Measurements from ENCODE around the gene MORN1. TPM values are rescaled to one million over a fixed set of nuclear protein-coding genes. Genes with fewer than 3 reads are reported as not detected.

Gene MORN1
- total and polyA plus RNA-seq, 10 of the 15 experiments (the other 5 are each of a cell fraction or from before 2014, with no cell fraction given), result 0.76 to 7.9 (median 5.5) TPM

GRCh38 chr1:2349806-2350205, 41.5 kb downstream of the MORN1 start:
- POLR2A ChIA-PET, result no interaction called here
- FAIRE-seq (no peak), DNase-seq (ENCODE audit: low read depth, low spot score) (no peak), ATAC-seq (no peak)
- intact Hi-C loops (cut with micrococcal nuclease; ENCODE audit: unreplicated experiment) (no loop called here), in situ Hi-C loops (cut with MboI) (no loop called here)
- SMC1A ChIA-PET (ENCODE audit: uncharacterized antibody, unreplicated experiment), result no interaction called here
- no peaks in the 10 kb centered on the region for H4K20me1 ChIP-seq (ENCODE audit: control insufficient read depth, insufficient read depth)
- no peak overlapping the region for H2AFZ ChIP-seq (ENCODE audit: control insufficient read depth, low read depth, low read length)
- RAD21 ChIA-PET (ENCODE audit: unreplicated experiment), result no interaction called here
- H3K4me1 ChIP-seq (ENCODE audit: control insufficient read depth, insufficient read depth, low read length), result no peaks in the 10 kb centered on the region
- H3K27me3 ChIP-seq (replicated peaks in 1 of 2; ENCODE audit: control insufficient read depth in 2 of 2, insufficient read depth in 2 of 2, low read length in 1 of 2), result no peaks in the 10 kb centered on the region
- no peak for TF ChIP-seq PRDM15 (CRISPR knock-in tag; IDR thresholded peaks at IDR 0.05)
- no peak for TF ChIP-seq TCF12 (IDR thresholded peaks at IDR 0.05; ENCODE audit: low read depth, low read length)
- no peak for TF ChIP-seq WRNIP1 (IDR thresholded peaks at IDR 0.05; ENCODE audit: borderline replicate concordance, low read depth, low read length)
- no peak for TF ChIP-seq ZNF207 (IDR thresholded peaks at IDR 0.05; ENCODE audit: borderline replicate concordance)
- TF ChIP-seq SMARCA5 (IDR thresholded peaks at IDR 0.05), result no peak
- TF ChIP-seq E4F1 (IDR thresholded peaks at IDR 0.05; ENCODE audit: borderline replicate concordance, partially characterized antibody), result no peak
- no peak for TF ChIP-seq RFX5 (IDR thresholded peaks at IDR 0.05; ENCODE audit: low read depth, low read length)
- TF ChIP-seq YY1 (IDR thresholded peaks at IDR 0.05; ENCODE audit: low read depth, low read length), result no peak
- no peak for TF ChIP-seq E2F8 (IDR thresholded peaks at IDR 0.05; ENCODE audit: low read depth, partially characterized antibody)
- TF ChIP-seq MYB (IDR thresholded peaks at IDR 0.05; ENCODE audit: borderline replicate concordance, low read depth, low read length), result no peak
- H3K9ac ChIP-seq (ENCODE audit: control insufficient read depth, insufficient read depth, low read length), result no peak overlapping the region
- no peaks in the 10 kb centered on the region for H3K36me3 ChIP-seq (ENCODE audit: control insufficient read depth in 2 of 2, insufficient read depth in 2 of 2, low read length in 1 of 2)
- H3K9me3 ChIP-seq (replicated peaks; ENCODE audit: control insufficient read depth, insufficient read depth, low read length), result no peaks in the 10 kb centered on the region
- H3K4me2 ChIP-seq (ENCODE audit: control insufficient read depth, insufficient read depth), result no peak overlapping the region
- BruUV-seq (replicated peaks), result no TSS peak
- H3K27ac ChIP-seq (ENCODE audit: control insufficient read depth, insufficient read depth), result no peak overlapping the region
- CTCF ChIA-PET, result no interaction called here
- no peaks in the 10 kb centered on the region for H3K79me2 ChIP-seq (ENCODE audit: control insufficient read depth, insufficient read depth, low read length)
- WGBS (ENCODE audit: insufficient coverage, insufficient replicate concordance, low lambda C conversion rate, missing lambda C conversion rate), result 54% methylated on average over 9 of the region's 9 CpGs
- H3K4me3 ChIP-seq, result no peak overlapping the region

Data from GM12878 (cell line).